ENCODE data around the gene PLAC9.

PLAC9 gene

DNA sequence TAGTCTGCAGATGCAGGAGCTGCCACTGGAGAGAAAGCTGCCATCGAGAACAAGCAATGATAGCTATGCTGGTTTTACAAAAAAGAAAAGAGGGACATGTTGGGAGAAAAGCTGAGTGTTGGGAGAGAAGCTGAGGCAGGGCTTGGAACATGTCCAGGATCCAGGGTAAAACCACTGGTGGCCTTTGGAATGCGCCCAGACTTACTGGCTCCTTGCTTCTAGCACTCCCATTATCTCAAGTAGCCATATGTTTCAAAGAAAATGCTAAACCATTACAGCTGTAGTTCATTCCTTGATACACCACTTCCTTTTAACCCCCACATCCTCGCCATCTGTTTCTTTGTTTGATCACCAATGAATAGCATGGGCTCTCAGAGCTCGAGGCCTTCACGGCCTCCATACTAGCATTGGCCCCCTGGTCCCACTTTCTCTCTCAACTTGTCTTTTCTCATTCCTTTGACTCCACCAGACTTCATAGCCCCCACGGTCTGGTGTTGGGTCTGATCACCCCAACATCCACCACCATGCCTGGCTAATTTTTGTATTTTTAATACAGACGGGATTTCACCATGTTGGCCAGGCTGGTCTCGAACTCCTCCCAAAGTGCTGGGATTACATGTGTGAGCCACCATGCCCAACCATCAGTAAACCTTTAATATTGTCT, 23.8 kb upstream of the PLAC9 start:
- no peak overlapping the region for H3K27ac ChIP-seq
- TF ChIP-seq, protein P1, sequence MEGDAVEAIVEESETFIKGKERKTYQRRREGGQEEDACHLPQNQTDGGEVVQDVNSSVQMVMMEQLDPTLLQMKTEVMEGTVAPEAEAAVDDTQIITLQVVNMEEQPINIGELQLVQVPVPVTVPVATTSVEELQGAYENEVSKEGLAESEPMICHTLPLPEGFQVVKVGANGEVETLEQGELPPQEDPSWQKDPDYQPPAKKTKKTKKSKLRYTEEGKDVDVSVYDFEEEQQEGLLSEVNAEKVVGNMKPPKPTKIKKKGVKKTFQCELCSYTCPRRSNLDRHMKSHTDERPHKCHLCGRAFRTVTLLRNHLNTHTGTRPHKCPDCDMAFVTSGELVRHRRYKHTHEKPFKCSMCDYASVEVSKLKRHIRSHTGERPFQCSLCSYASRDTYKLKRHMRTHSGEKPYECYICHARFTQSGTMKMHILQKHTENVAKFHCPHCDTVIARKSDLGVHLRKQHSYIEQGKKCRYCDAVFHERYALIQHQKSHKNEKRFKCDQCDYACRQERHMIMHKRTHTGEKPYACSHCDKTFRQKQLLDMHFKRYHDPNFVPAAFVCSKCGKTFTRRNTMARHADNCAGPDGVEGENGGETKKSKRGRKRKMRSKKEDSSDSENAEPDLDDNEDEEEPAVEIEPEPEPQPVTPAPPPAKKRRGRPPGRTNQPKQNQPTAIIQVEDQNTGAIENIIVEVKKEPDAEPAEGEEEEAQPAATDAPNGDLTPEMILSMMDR (conservative IDR thresholded peaks at IDR 0.05) = no peak

DNA sequence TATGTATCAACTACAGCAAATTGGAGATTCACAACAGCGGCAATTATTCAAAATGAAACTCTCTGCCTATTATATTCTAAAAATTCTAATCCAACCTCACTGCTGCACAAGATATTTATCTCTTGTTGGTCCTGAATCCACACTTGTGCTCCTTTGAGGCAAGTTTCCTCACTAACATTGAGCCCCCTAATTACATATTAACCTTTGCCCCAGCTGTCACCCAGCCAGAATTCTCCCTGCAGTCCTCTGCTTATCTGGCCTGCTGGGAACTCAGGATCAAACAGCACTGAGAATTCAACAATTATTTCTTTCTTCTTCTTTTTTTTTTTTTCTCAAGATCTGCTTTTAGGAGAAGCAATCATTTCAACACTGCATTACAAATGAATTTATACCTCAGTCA, 21.5 kb upstream of the PLAC9 start:
- no peak overlapping the region for H3K27ac ChIP-seq
- TF ChIP-seq, protein P1 (conservative IDR thresholded peaks at IDR 0.05) = no peak

DNA sequence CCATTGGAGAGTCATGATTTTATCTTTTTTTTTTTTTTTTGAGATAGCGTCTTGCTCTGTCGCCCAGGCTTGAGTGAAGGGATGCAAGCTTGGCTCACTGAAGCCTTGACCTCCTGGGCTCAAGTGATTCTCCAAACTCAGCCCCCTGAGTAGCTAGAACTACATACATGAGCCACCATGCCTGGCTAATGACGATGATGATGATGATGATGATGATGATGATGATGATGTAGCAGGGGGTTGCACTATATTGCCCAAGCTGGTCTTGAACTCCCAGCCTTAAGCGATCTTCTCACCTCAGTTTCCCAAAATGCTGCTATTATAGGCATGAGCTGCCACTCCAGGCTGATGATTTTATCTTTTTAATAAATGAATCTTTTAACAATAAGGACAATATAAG, 13.9 kb upstream of the PLAC9 start:
- TF ChIP-seq, protein P1 (conservative IDR thresholded peaks at IDR 0.05) = no peak
- H3K27ac ChIP-seq = no peak overlapping the region

DNA sequence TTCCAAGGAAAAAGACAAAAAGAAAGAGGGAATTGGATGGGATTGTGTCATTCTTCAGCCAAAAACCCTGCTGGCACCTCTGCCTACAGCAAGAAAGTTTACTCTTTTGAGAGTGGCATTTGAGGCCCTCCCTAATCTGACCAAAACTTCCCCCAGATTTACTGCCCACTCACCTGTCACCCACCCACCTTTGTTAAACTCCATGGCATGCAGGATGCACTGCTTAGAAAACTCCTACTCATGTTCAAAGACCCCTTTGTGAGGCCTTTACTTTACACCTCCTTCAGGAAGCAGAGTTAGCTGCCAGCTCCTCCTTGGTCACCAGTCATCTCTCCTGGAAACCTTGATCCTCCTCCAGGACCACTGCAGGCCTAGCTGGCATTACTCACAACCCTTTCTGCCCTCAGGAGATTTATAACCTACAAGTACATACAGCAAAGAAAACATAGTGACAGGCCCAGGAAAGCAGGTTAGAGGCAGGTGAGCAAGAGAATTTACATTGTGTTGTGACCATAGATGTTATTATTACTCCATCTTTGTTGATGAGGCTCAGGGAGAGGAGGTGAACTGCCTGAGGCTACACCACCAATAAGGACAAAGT, 10.3 kb upstream of the PLAC9 start:
- TF ChIP-seq, protein P1 (conservative IDR thresholded peaks at IDR 0.05) = no peak
- H3K27ac ChIP-seq = no peak overlapping the region

DNA sequence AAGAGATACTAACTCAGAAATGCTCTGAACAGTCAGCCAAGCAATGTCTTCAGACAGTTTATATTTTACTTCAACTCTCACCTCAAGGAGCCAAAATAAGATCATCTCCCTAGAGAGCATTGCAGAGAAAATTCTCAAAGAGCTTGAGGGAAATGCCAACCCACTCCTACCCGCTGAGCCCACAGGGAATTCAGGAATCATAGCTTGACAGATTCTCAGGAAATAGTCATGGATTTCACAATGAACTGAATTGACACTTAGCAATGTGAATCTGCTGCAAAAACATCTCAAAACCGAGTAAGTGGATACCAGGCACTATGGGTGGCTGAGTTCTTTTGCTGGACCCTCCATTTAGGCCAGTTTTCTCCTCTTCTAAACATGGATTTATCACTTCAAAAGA, 9.8 kb upstream of the PLAC9 start:
- no peak overlapping the region for H3K27ac ChIP-seq
- TF ChIP-seq, protein P1 (conservative IDR thresholded peaks at IDR 0.05) = no peak

DNA sequence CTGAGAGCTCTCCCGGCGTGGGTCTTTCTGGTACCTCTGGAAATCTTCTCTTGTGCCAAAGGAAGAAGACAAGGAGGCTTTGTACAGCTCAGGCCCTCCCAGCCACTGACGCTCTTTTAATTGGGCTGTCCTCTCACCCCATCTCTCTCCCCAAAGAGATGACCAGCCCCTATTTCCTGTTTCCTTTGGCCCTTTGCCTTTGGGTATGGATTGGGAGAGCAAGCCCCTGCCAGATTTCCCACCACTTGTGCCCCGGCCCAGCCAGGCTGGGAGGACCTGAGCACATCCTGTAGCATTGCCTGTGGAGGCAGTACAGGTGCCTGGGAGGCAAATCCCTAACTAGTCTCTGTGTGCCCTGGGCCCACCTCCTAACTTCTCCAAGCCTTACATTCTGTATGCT, 5.7 kb upstream of the PLAC9 start:
- TF ChIP-seq, protein P1 (conservative IDR thresholded peaks at IDR 0.05) = no peak
- H3K27ac ChIP-seq = no peak overlapping the region

DNA sequence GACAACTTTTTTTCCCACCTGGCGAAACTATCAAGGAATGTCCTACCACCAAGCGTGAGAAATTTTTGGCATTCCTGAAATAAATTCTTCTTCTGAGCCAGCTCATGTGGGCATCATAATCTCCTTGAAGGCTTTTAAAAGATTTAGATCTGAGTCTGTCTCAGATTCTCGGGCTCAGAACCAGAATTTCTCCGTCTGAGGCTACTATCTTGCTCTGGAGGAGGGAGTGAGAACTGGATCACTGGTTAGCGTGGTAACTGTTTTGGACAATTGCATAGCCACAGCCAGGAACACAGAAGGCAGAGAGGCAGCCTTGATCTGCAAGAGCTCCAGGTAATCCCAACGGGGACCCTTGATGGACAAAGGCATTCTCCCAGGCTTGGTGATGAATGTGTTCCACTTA, 1.0 kb upstream of the PLAC9 start:
- no peak overlapping the region for H3K27ac ChIP-seq
- TF ChIP-seq, protein P1 (conservative IDR thresholded peaks at IDR 0.05) = no peak
